Measurements from ENCODE around the gene GRAMD1B. TPM values are rescaled to one million over a fixed set of nuclear protein-coding genes. Genes with fewer than 3 reads are reported as not detected.

GRAMD1B gene
- total and polyA plus RNA-seq, 5 donors from 2014 or later, result 1.7 to 10.8 (median 5.3) TPM

- ATAC-seq (ENCODE audit: low read depth in 2 of 2) (no peak), DNase-seq (no peak)
- Histone ChIP-seq H3K27me3 (ENCODE audit: control insufficient read depth, insufficient read depth, low read length) (no peaks in the 10 kb centered on the region), H3K4me1 (ENCODE audit: control insufficient read depth, insufficient read depth, low read length, poor library complexity, severe bottlenecking) (no peaks in the 10 kb centered on the region), H3K9me3 (ENCODE audit: control insufficient read depth in 2 of 2, low read length in 2 of 2) (no peaks in the 10 kb centered on the region), H3K4me3 (ENCODE audit: low read depth, low read length) (no peak overlapping the region), H3K27ac (ENCODE audit: insufficient read depth, low read length, poor library complexity, severe bottlenecking) (no peak overlapping the region), H3K36me3 (ENCODE audit: control insufficient read depth, insufficient read depth, low read length) (no peaks in the 10 kb centered on the region)
- Mint-ChIP-seq H3K9me3 (no peaks in the 10 kb centered on the region), H3K27ac (no peak overlapping the region), H3K4me3 (no peak overlapping the region), H3K4me1 (no peaks in the 10 kb centered on the region), H3K36me3 (peaks cover 4% of the 10 kb centered on the region), H3K27me3 (no peaks in the 10 kb centered on the region)
Measured at GRCh38 chr11:123590296-123590912, 160.3 kb downstream of the GRAMD1B start.

GRCh38 chr11:123593570-123593969 lies 163.5 kb downstream of the GRAMD1B start:
- H3K4me1 Mint-ChIP-seq, result no peaks in the 10 kb centered on the region
- no peak overlapping the region for H3K4me3 Mint-ChIP-seq
- H3K36me3 Mint-ChIP-seq, result peaks cover 10% of the 10 kb centered on the region
- H3K27ac Mint-ChIP-seq, result no peak overlapping the region
- H3K27me3 Mint-ChIP-seq, result no peaks in the 10 kb centered on the region
- DNase-seq (no peak), ATAC-seq (ENCODE audit: low read depth in 2 of 2) (no peak)
- Histone ChIP-seq H3K36me3 (ENCODE audit: control insufficient read depth, insufficient read depth, low read length) (no peaks in the 10 kb centered on the region), H3K4me1 (ENCODE audit: control insufficient read depth, insufficient read depth, low read length, poor library complexity, severe bottlenecking) (no peaks in the 10 kb centered on the region), H3K27me3 (ENCODE audit: control insufficient read depth, insufficient read depth, low read length) (no peaks in the 10 kb centered on the region), H3K27ac (ENCODE audit: insufficient read depth, low read length, poor library complexity, severe bottlenecking) (no peak overlapping the region), H3K9me3 (ENCODE audit: control insufficient read depth in 2 of 2, low read length in 2 of 2) (no peaks in the 10 kb centered on the region), H3K4me3 (ENCODE audit: low read depth, low read length) (no peak overlapping the region)
- peaks cover 0 to 1% (median 0%) of the 10 kb centered on the region in 7 donors for H3K9me3 Mint-ChIP-seq

GRCh38 chr11:123594188-123594901 lies 164.3 kb downstream of the GRAMD1B start:
- H3K9me3 Mint-ChIP-seq, result peaks cover 0 to 1% (median 0%) of the 10 kb centered on the region in 7 donors
- Histone ChIP-seq H3K27ac (ENCODE audit: insufficient read depth, low read length, poor library complexity, severe bottlenecking) (no peak overlapping the region), H3K4me1 (ENCODE audit: control insufficient read depth, insufficient read depth, low read length, poor library complexity, severe bottlenecking) (no peaks in the 10 kb centered on the region), H3K4me3 (ENCODE audit: low read depth, low read length) (no peak overlapping the region), H3K27me3 (ENCODE audit: control insufficient read depth, insufficient read depth, low read length) (no peaks in the 10 kb centered on the region), H3K9me3 (ENCODE audit: control insufficient read depth in 2 of 2, low read length in 2 of 2) (no peaks in the 10 kb centered on the region), H3K36me3 (ENCODE audit: control insufficient read depth, insufficient read depth, low read length) (no peaks in the 10 kb centered on the region)
- no peak for ATAC-seq (ENCODE audit: low read depth in 2 of 2)
- no peaks in the 10 kb centered on the region for H3K4me1 Mint-ChIP-seq
- H3K27ac Mint-ChIP-seq, result no peak overlapping the region
- no peak for DNase-seq
- no peaks in the 10 kb centered on the region for H3K27me3 Mint-ChIP-seq
- H3K36me3 Mint-ChIP-seq, result peaks cover 12% of the 10 kb centered on the region
- H3K4me3 Mint-ChIP-seq, result no peak overlapping the region

- Mint-ChIP-seq H3K27me3 (no peaks in the 10 kb centered on the region), H3K4me3 (no peak overlapping the region), H3K9me3 (peaks cover 0 to 1% (median 0%) of the 10 kb centered on the region in 7 donors), H3K27ac (no peak overlapping the region), H3K36me3 (peaks cover 12% of the 10 kb centered on the region), H3K4me1 (no peaks in the 10 kb centered on the region)
- no peak for DNase-seq
- no peaks in the 10 kb centered on the region for H3K9me3 ChIP-seq (ENCODE audit: control insufficient read depth in 2 of 2, low read length in 2 of 2)
- no peaks in the 10 kb centered on the region for H3K36me3 ChIP-seq (ENCODE audit: control insufficient read depth, insufficient read depth, low read length)
- H3K4me1 ChIP-seq (ENCODE audit: control insufficient read depth, insufficient read depth, low read length, poor library complexity, severe bottlenecking), result no peaks in the 10 kb centered on the region
- H3K27me3 ChIP-seq (ENCODE audit: control insufficient read depth, insufficient read depth, low read length), result no peaks in the 10 kb centered on the region
- H3K4me3 ChIP-seq (ENCODE audit: low read depth, low read length), result no peak overlapping the region
- no peak overlapping the region for H3K27ac ChIP-seq (ENCODE audit: insufficient read depth, low read length, poor library complexity, severe bottlenecking)
- no peak for ATAC-seq (ENCODE audit: low read depth in 2 of 2)
Measured at GRCh38 chr11:123594921-123595320, 164.9 kb downstream of the GRAMD1B start.

- no peaks in the 10 kb centered on the region for H3K4me1 Mint-ChIP-seq
- H3K27me3 ChIP-seq (ENCODE audit: control insufficient read depth, insufficient read depth, low read length), result no peaks in the 10 kb centered on the region
- H3K9me3 Mint-ChIP-seq, result peaks cover 0 to 1% (median 0%) of the 10 kb centered on the region in 7 donors
- no peak overlapping the region for H3K4me3 Mint-ChIP-seq
- no peaks in the 10 kb centered on the region for H3K36me3 ChIP-seq (ENCODE audit: control insufficient read depth, insufficient read depth, low read length)
- H3K4me3 ChIP-seq (ENCODE audit: low read depth, low read length), result no peak overlapping the region
- no peaks in the 10 kb centered on the region for H3K9me3 ChIP-seq (ENCODE audit: control insufficient read depth in 2 of 2, low read length in 2 of 2)
- H3K27me3 Mint-ChIP-seq, result no peaks in the 10 kb centered on the region
- H3K36me3 Mint-ChIP-seq, result peaks cover 16% of the 10 kb centered on the region
- no peak for DNase-seq
- no peaks in the 10 kb centered on the region for H3K4me1 ChIP-seq (ENCODE audit: control insufficient read depth, insufficient read depth, low read length, poor library complexity, severe bottlenecking)
- no peak overlapping the region for H3K27ac Mint-ChIP-seq
- no peak overlapping the region for H3K27ac ChIP-seq (ENCODE audit: insufficient read depth, low read length, poor library complexity, severe bottlenecking)
- ATAC-seq (ENCODE audit: low read depth in 2 of 2), result no peak
Measured at GRCh38 chr11:123597859-123598258, 167.8 kb downstream of the GRAMD1B start.

GRCh38 chr11:123601136-123601535 lies 171.1 kb downstream of the GRAMD1B start:
- Mint-ChIP-seq H3K27ac (no peak overlapping the region), H3K9me3 (no peaks in the 10 kb centered on the region), H3K4me3 (no peak overlapping the region), H3K36me3 (peaks cover 25% of the 10 kb centered on the region), H3K4me1 (no peaks in the 10 kb centered on the region), H3K27me3 (no peaks in the 10 kb centered on the region)
- no peak overlapping the region for H3K27ac ChIP-seq (ENCODE audit: insufficient read depth, low read length, poor library complexity, severe bottlenecking)
- H3K27me3 ChIP-seq (ENCODE audit: control insufficient read depth, insufficient read depth, low read length), result no peaks in the 10 kb centered on the region
- ATAC-seq (ENCODE audit: low read depth in 2 of 2) (no peak), DNase-seq (no peak)
- H3K4me3 ChIP-seq (ENCODE audit: low read depth, low read length), result no peak overlapping the region
- no peaks in the 10 kb centered on the region for H3K9me3 ChIP-seq (ENCODE audit: control insufficient read depth in 2 of 2, low read length in 2 of 2)
- H3K36me3 ChIP-seq (ENCODE audit: control insufficient read depth, insufficient read depth, low read length), result no peaks in the 10 kb centered on the region
- no peaks in the 10 kb centered on the region for H3K4me1 ChIP-seq (ENCODE audit: control insufficient read depth, insufficient read depth, low read length, poor library complexity, severe bottlenecking)

- ATAC-seq (ENCODE audit: low read depth in 2 of 2) (no peak), DNase-seq (no peak)
- H3K9me3 ChIP-seq (ENCODE audit: control insufficient read depth in 2 of 2, low read length in 2 of 2), result no peaks in the 10 kb centered on the region
- H3K27me3 Mint-ChIP-seq, result no peaks in the 10 kb centered on the region
- no peak overlapping the region for H3K27ac Mint-ChIP-seq
- H3K27ac ChIP-seq (ENCODE audit: insufficient read depth, low read length, poor library complexity, severe bottlenecking), result no peak overlapping the region
- no peak overlapping the region for H3K4me3 ChIP-seq (ENCODE audit: low read depth, low read length)
- no peaks in the 10 kb centered on the region for H3K4me1 ChIP-seq (ENCODE audit: control insufficient read depth, insufficient read depth, low read length, poor library complexity, severe bottlenecking)
- no peak overlapping the region for H3K4me3 Mint-ChIP-seq
- peaks cover 25% of the 10 kb centered on the region for H3K36me3 Mint-ChIP-seq
- H3K36me3 ChIP-seq (ENCODE audit: control insufficient read depth, insufficient read depth, low read length), result no peaks in the 10 kb centered on the region
- no peaks in the 10 kb centered on the region for H3K4me1 Mint-ChIP-seq
- H3K27me3 ChIP-seq (ENCODE audit: control insufficient read depth, insufficient read depth, low read length), result no peaks in the 10 kb centered on the region
- H3K9me3 Mint-ChIP-seq, result no peaks in the 10 kb centered on the region
Measured at GRCh38 chr11:123601743-123602142, 171.7 kb downstream of the GRAMD1B start.

- Histone ChIP-seq H3K9me3 (ENCODE audit: control insufficient read depth in 2 of 2, low read length in 2 of 2) (no peaks in the 10 kb centered on the region), H3K27ac (ENCODE audit: insufficient read depth, low read length, poor library complexity, severe bottlenecking) (no peak overlapping the region), H3K36me3 (ENCODE audit: control insufficient read depth, insufficient read depth, low read length) (peaks cover 4% of the 10 kb centered on the region), H3K27me3 (ENCODE audit: control insufficient read depth, insufficient read depth, low read length) (no peaks in the 10 kb centered on the region), H3K4me1 (ENCODE audit: control insufficient read depth, insufficient read depth, low read length, poor library complexity, severe bottlenecking) (no peaks in the 10 kb centered on the region), H3K4me3 (ENCODE audit: low read depth, low read length) (no peak overlapping the region)
- H3K4me3 Mint-ChIP-seq, result no peak overlapping the region
- H3K27ac Mint-ChIP-seq, result no peak overlapping the region
- no peaks in the 10 kb centered on the region for H3K9me3 Mint-ChIP-seq
- no peaks in the 10 kb centered on the region for H3K27me3 Mint-ChIP-seq
- DNase-seq (no peak), ATAC-seq (ENCODE audit: low read depth in 2 of 2) (no peak)
- peaks cover 22% of the 10 kb centered on the region for H3K36me3 Mint-ChIP-seq
- H3K4me1 Mint-ChIP-seq, result no peaks in the 10 kb centered on the region
Measured at GRCh38 chr11:123603666-123604065, 173.6 kb downstream of the GRAMD1B start.
